Activated CD8-positive, alpha-beta memory T cell treated with anti-CD3 and anti-CD28 coated beads for 24 hours (primary cell): ENCODE results near the gene PHOX2A.
"Not testable (repeated sequence)": the region's sequence is repeated elsewhere in the genome, so short reads cannot be mapped to it uniquely, and the experiment has no call there.

Experiments
- DNase-seq: peaks from one replicate; pipeline ENCODE4 v3.0.0-alpha.2; 2020

The PHOX2A gene

GRCh38 chr11:72244060-72244360 lies at the start of gene PHOX2A:
Gene PHOX2A (minus strand): TSS chr11:72244176. CDS start chr11:72244004, 172 bp downstream.
- DNase-seq = peak; percentile 54

DNA sequence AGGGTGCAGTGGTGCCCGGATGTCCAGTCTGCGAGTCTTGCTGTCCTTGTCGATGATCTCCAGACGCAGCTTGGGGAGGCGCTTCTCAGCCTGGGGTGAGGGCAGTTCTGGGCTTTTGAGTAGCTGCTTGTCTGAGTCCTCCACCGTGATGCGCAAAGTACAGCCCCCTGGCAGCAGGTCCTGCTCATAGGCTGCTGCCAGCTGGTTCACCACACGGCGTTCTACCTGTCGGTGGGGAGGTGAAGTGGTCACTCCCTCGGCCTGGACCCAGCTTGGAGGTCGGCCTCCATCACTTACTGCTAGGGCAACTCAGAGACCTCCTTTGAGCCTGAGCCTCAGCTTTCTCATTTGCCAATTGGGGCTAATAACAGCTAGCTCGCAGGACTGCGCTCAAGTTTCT lies 49.4 kb upstream of the PHOX2A start:
- DNase-seq = no peak

DNA sequence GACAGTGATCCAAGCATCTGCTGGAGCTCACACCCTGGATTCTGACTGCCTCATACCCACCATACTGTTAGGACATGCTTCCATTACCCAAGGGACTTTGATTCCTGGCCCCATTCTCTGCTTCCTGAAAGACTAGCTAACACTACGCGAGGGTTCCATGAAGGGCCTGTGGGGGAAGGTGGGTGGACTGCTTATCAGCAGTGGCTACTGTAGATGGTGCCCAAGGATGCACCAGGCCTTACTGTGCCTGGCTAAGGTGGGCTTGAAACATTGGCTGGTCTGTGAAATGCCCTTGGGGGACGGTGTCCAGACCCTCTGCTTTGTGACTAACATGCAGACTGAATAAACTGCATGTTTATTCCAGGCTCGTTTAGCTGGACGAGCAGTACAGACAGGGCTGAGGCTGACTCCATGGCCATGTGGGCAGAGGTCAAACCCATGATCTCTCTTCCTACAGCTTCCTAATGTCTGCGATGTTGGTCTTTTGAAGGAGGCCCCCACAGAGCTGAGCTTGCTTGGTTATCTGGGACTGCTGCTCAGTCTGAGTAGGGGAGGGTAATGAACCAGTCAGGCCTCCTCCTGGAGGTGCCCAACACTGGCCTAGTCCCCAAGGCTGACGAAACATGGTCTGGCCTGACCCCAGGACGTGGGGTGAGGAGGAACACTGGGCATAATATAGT lies 48.3 kb upstream of the PHOX2A start:
- DNase-seq = no peak

DNA sequence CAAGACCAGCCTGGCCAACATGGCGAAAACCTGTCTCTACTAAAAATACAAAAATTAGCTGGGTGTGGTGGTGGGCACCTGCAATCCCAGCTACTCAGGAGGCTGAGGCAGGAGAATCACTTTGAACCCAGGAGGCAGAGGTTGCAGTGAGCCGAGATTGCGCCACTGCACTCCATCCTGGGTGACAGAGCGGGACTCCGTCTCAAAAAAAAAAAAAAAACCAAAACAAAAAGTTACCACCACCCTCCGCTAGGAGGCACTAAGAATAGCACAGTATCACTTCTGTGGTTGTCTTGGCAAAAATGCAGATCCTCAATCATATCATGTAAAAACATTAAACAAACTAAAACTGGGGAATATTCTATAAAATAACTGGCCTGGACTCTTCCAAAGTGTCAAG lies 46.8 kb upstream of the PHOX2A start:
- not testable (repeated sequence) for DNase-seq

DNA sequence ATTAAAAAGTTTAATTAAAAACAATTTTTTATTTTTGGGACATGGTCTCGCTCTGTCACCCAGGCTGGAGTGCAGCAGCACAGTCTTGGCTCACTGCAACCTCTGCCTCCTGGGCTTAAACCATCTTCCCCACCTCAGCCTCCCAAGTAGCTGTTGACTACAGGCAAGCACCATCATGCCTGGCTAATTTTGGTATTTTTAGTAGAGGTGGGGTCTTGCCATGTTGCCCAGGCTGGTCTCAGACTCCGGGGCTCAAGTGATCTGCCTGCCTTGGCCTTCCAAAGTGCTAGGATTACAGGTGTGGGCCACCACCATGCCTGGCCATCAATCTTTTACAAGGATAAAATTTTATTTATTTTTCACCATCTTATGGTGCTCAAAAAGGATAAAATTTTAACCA lies 43.3 kb upstream of the PHOX2A start:
- no peak for DNase-seq

DNA sequence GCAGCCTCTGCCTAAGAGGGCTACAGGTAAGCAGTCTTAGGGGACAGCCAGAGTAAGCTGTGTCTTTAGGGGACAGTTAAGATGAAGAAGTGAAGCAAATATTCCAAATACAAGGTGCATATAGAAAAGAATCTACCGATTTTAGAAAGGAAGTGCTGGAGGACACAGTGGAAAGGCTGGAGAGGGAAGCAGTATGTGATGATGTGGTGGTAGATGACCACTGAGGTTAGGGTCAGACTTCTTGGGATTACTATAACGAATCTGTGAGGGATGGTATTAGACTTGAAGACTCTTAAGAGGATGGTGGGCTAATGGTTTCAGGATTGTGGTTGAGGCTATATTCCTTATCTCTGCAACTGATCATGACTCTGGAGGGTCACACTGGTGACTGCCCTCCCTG lies 40.0 kb upstream of the PHOX2A start:
- DNase-seq = no peak

DNA sequence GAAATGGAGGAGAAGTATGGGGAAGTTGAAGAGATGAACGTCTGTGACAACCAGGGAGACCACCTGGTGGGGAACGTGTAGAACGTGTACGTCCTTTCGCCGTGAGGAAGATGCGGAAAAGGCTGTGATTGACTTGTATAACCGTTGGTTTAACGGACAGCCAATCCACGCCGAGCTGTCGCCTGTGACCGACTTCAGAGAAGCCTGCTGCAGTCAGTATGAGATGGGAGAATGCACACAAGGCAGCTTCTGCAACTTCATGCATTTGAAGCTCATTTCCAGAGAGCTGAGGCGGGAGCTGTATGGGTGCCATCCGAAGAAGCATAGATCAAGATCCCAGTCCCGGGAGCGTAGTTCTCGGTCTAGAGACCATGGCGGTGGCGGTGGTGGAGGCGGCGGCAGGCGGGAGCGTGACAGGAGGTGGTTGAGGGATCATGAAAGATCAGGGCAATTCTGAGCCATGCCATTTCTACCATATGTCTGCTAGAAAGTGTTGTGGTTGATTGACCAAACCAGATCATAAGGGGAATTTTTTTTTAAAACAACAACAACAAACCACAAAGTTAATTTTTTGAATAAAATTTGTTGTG lies 36.8 kb upstream of the PHOX2A start:
- no peak for DNase-seq

DNA sequence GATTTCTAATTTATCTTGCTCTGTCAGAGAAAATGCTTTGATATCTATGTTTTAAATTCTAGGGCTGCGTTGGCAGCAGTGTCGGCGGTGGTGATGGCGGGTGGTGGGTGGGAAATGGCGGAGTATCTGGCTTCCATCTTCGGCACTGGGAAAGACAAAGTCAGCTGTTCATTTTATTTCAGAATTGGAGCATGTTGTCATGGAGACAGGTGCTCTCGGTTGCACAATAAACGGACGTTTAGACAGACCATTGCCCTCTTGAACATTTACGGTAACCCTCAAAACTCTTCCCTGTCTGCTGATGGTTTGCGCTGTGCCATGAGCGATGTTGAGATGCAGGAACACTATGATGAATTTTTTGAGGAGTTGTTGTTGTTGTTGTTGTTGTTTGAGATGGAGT lies 36.1 kb upstream of the PHOX2A start:
- no peak for DNase-seq

GRCh38 chr11:72278905-72279304 lies 34.9 kb upstream of the PHOX2A start:
- DNase-seq = no peak

GRCh38 chr11:72274435-72274834 lies 30.5 kb upstream of the PHOX2A start:
- no peak for DNase-seq

- no peak for DNase-seq
Observed at GRCh38 chr11:72271980-72272379, 28.0 kb upstream of the PHOX2A start.

DNA sequence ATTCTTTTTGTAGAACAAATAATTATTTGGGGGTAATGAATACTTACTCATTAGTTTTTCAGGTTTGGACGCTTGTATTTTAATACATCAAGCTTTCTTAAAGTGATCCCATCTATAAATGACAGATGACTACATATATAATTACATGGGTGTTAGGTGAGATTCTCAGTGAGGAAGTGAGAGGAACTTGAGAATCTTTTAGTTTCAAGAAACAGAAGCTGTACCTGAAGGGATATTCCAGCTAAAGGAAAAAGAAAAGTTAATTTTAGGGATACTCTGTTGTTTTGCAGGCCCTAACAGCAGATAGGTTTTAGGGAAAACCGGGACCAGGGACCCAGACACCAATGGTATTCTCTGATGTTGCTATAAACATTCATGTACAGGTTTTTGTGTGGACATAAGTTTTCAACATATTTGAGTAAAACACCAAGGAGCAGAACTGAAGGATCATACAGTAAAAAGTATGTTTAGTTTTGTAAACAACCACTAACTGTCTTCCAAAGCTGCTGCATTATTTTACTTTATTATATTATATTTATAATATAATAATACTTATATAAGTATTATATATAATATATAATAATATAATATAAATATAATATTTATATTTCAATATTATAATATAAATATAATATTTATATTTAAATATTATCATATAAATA lies 24.1 kb upstream of the PHOX2A start:
- no peak for DNase-seq

- DNase-seq = not testable (repeated sequence)
Observed at GRCh38 chr11:72266960-72267359, 23.0 kb upstream of the PHOX2A start.

- DNase-seq = no peak
Observed at GRCh38 chr11:72265951-72266350, 22.0 kb upstream of the PHOX2A start.

DNA sequence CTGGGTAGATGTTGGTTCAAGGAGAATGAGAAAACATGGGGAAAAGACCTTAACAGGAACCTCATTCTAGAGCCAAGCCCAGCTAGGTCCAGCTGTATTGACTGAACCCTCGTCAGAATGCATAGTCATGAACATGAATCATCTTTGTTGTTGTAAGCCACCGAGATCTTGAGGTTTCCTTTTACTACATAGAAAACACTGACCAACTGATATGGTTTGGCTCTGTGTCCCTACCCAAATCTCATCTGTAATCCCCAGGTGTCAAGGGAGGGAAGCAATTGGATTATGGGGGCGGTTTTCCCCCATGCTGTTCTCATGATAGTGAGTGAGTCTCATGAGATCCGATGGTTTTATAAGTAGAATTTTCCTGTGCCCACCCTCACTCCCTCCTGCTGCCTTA lies 19.4 kb upstream of the PHOX2A start:
- DNase-seq = no peak

- no peak for DNase-seq
Observed at GRCh38 chr11:72260574-72260973, 16.6 kb upstream of the PHOX2A start.

GRCh38 chr11:72259490-72259889 lies 15.5 kb upstream of the PHOX2A start:
- DNase-seq = no peak

DNA sequence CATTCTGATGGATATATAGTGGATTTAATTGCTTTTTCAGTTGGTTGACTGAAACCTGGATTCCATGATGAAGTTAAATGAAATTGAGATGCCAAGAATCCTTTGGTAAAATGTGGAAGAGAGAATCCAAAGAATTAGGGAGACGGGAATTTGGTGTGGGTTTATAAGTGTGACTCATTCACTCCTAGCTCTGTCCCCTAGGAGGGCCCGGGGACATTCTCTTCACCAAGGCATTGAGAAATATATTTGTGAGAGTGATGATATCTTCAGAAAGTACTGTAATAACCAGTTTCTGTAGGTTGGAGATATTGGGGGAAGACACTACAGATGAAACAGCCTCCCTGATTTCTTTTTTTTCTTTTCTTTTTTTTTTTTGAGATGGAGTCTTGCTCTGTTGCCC lies 13.6 kb upstream of the PHOX2A start:
- no peak for DNase-seq

GRCh38 chr11:72254299-72254993 lies 10.5 kb upstream of the PHOX2A start:
- DNase-seq = no peak

DNA sequence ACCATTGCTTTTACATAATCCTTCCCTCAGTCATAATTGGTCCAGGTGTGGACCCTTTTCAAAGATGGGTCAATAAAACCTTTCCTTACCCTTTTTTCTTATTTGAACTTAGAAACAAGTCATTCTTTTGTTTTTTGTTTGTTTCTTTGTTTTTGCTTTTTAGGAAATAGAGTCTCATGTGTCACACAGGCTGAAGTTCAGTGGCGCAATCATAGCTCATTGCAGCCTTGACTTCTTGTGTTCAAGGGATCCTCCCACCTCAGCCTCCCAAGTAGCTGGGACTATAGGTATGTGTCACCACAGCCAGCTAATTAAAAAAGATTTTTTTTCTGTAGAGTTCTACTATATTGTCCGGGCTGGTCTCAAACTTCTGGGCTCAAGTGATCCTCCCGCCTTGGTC lies 9.4 kb upstream of the PHOX2A start:
- no peak for DNase-seq

- no peak for DNase-seq
Observed at GRCh38 chr11:72251614-72252013, 7.6 kb upstream of the PHOX2A start.

- DNase-seq = no peak
Observed at GRCh38 chr11:72250661-72251464, 6.9 kb upstream of the PHOX2A start.

DNA sequence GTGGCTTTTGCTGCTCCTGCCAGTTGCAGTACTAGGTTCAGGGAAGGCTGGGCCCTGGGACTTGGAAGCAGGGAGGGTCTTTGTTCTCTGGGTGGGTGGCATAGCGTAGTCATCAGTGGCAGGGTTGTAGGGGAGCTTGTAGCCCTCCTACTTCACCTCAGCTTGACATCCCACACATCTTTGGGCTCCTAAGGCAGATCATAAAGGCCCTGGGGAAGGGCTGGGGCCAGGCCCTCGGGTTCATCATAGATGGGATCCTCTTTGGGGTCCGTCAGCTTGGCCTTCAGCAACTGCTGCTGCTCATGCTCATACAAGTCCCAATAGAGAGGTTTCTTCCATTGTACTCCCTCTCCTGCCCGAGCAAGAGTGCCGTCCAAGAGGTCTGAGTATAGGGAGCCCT lies 6.0 kb upstream of the PHOX2A start:
- DNase-seq = no peak
